ENCODE measurements around the gene MAGEH1.
A peak's percentile ranks its signal among the peaks of the same experiment; 100 is the strongest.
"Not testable (repeated sequence)": the region's sequence is repeated elsewhere in the genome, so short reads cannot be mapped to it uniquely, and the experiment has no call there.

Gene MAGEH1

DNA sequence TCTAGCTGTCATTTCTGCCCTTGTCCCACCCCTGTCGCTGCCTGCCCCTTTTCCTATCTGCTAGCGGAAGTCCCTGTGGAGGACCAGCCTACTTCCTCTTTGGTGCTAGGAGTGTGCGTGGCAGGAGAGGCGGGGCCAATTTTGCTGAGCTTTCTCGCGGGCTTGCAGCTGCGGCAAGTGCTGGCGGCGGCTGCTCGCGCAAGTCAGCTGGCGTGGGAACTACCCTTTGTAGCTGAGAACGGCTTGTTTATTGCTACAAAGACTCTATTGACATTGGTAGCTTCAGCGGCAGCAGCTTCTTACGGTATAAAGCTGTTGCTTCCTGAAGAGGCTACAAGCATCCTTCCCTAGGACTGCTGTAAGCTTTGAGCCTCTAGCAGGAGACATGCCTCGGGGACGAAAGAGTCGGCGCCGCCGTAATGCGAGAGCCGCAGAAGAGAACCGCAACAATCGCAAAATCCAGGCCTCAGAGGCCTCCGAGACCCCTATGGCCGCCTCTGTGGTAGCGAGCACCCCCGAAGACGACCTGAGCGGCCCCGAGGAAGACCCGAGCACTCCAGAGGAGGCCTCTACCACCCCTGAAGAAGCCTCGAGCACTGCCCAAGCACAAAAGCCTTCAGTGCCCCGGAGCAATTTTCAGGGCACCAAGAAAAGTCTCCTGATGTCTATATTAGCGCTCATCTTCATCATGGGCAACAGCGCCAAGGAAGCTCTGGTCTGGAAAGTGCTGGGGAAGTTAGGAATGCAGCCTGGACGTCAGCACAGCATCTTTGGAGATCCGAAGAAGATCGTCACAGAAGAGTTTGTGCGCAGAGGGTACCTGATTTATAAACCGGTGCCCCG, at the start of gene MAGEH1:
Gene MAGEH1 (plus strand): TSS at position 138 of the 843 bp plus-strand sequence. CDS start 248 bp downstream, at position 386.
- DNase-seq, result peak; percentile 14 to 68

DNA sequence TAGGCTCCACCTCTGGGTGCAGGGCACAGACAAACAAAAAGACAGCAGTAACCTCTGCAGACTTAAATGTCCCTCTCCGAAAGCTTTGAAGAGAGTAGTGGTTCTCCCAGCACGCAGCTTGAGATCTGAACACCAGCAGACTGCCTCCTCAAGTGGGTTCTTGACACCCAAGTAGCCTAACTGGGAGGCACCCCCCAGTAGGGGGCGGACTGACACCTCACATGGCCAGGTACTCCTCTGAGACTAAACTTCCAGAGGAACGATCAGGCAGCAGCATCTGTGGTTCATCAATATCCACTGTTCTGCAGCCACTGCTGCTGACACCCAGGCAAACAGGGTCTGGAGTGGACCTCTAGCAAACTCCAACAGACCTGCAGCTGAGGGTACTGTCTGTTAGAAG, 24.8 kb upstream of the MAGEH1 start:
- not testable (repeated sequence) for DNase-seq

DNA sequence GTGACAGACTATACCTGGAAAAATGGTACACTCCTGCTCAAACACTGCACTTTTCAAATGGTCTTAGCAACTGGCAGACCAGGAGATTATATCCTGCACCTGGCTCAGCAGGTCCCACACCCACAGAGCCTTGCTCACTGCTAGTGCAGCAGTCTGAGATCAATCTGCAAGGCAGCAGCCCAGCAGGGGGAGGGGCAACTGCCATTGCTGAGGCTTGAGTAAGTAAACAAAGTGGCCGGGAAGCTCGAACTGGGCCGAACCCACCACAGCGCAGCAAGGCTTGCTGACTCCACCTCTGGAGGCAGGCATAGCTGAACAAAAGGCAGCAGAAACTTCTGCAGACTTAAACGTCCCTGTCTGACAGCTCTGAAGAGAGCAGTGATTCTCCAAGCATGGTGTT, 8.5 kb upstream of the MAGEH1 start:
- not testable (repeated sequence) for DNase-seq

- no peak for DNase-seq
Observed at GRCh38 chrX:55450259-55450658, 1.7 kb upstream of the MAGEH1 start.

- no peak for DNase-seq
Observed at GRCh38 chrX:55451141-55451540, 786 bp upstream of the MAGEH1 start.

- no peak for DNase-seq
Observed at GRCh38 chrX:55451626-55451989, 319 bp upstream of the MAGEH1 start.

GRCh38 chrX:55452833-55453124, 852 bp downstream of the MAGEH1 start:
- no peak for DNase-seq

DNA sequence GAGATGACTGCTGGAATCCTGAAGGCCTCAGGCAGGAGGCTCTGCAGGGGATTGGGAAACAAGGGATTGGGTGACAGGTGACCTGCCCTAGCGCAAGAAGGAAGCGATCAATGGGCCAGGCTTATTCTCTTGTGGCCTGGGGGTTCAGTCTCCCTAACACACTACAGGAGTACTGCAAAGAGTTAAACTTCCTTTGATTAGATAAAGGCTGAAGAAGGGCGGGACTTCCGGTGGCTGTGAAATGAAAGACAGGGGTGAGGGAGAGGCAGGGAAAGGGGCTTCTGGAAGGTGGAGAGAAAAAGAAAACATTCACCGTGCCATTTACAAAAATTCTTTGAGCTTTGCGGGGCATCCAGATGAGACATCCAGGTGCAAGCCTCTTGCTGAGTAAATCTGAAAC, 3.8 kb downstream of the MAGEH1 start:
- DNase-seq, result not testable (repeated sequence)

- DNase-seq, result not testable (repeated sequence)
Observed at GRCh38 chrX:55459426-55459825, 7.5 kb downstream of the MAGEH1 start.

DNA sequence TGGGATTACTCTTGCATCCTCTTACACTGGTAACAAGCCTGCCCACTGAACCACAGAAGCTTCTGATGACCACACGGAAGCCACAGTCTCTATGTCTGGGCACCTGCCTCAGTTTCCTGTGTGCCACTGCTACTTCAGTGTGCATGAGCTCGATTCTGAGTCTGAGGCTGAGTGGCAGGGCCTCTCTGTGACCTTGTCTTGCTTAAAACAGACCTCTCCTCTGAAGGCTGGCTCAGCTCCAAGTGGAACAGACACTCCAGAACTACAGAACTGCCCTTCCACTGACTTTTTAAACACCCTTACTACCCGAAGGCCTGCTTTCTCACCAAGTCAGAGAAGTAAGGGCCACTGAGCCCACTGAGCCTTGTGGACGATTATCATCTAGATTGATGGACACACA, 8.0 kb downstream of the MAGEH1 start:
- DNase-seq, result not testable (repeated sequence)

GRCh38 chrX:55464050-55464449, 12.1 kb downstream of the MAGEH1 start:
- DNase-seq, result not testable (repeated sequence)

DNA sequence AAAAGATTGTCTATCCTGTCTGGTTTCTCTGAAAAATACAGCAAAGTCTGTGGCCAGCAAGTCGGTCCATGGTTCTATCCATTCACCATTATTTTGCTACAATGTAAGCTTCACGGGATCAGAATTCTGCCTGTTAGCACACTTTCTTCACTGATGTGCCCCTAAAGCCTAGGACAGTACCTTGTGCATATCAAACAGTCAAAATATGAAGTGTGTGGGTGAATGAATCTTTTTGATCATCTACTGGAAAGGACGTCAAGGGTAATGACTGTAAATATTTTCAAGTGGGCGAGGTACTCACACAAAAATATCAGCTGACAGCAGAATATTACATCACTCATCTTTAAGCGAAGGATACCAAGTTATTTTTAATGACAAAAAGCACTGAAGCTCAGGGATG, 13.2 kb downstream of the MAGEH1 start:
- not testable (repeated sequence) for DNase-seq

GRCh38 chrX:55465791-55466190, 13.9 kb downstream of the MAGEH1 start:
- DNase-seq, result not testable (repeated sequence)

DNA sequence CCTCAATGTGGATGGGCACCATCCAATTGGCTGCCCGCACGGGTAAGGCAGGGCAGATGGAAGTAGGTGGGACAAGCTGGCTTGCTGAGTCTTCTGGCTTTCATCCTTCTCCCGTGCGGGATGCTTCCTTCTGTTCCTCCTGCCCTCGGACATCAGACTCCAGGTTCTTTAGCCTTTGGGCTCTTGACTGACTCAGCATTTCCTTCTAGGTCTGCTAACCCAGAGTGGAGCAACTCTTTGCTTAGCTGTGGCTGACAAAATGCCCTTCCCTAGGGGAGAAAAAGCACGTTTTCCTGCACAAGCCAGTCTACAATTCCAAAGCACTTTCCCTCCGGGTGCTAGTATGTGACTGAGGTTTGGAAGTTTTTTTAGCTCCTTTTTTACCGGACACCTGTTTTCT, 28.0 kb downstream of the MAGEH1 start:
- DNase-seq, result not testable (repeated sequence)

- DNase-seq, result no peak
Observed at GRCh38 chrX:55480390-55481062, 28.6 kb downstream of the MAGEH1 start.

- no peak for DNase-seq
Observed at GRCh38 chrX:55484948-55485347, 33.0 kb downstream of the MAGEH1 start.

DNA sequence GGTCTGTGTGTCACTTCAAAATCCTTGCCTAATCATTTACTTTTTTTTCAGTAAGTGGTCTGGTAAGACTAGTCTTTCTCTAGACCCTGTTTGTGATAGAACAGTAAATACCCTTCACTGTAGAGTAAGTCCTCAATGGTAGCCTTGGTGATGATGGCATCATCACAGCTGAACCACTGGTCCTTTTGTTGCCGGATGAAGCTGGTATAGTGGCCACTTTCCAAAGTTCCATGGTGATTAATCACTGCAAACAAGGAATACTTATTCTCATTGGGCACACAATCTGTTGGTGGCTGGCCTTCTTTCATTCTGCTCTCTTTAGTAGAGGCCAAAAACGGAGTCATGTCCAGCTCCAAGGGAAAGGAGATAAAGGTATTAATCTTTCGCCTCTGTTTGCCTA, 34.8 kb downstream of the MAGEH1 start:
- DNase-seq, result no peak

DNA sequence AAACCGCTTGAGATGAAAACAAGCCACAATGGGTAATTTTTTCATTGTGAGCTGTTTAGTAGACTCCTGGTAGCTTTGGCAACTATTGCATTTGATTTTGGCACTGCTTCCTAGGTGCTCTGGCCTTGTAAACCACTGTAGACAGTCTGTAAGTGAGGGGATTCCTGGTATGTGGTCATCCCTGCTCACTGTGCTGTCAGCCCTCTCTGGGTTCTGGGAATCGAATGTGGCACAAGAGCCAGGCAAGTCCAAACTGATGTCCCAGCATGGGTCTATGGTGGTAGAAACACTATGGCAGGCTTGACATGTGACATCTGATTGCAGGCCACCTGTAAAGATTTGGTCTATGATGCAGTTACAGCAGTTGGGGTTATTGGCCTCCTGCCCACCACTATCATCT, 35.2 kb downstream of the MAGEH1 start:
- no peak for DNase-seq

GRCh38 chrX:55488006-55488592, 36.2 kb downstream of the MAGEH1 start:
- DNase-seq, result no peak

GRCh38 chrX:55488593-55489313, 36.8 kb downstream of the MAGEH1 start:
- DNase-seq, result peak in 1 of 2 experiments; percentile 71

GRCh38 chrX:55489314-55490009, 37.5 kb downstream of the MAGEH1 start, which contains the start of gene USP51:
TSS of gene USP51 (minus strand) at chrX:55489848. CDS start at chrX:55488939, 909 bp downstream.
- DNase-seq, result peak in 1 of 2 experiments; percentile 50

DNA sequence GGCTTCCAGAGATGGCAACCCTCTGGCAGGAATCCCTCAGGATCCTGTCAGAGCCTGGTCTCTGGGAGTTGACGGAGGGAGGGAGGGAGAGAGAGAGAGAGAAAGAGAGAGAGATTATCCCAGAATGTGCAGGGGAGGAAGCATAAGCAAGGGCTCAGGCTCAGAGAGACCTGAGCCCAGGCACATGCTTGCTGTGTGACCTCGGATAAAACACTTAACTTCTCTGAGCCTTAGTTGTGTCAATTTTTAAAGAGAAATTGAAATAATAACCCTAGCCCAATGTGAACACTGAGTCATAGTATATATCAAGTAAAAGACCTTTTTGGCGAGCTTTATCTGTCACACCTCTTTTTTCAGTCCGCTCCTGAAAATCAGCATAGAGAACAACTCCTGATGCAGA, 38.2 kb downstream of the MAGEH1 start:
- no peak for DNase-seq

GRCh38 chrX:55490974-55491373, 39.0 kb downstream of the MAGEH1 start:
- no peak for DNase-seq

All from SW 1271 (cell line).